CD4-positive, alpha-beta T cell treated with Interleukin-6 for 4 hours (primary cell): ENCODE results near the gene NR6A1.
"Not testable (repeated sequence)": the region's sequence is repeated elsewhere in the genome, so short reads cannot be mapped to it uniquely, and the experiment has no call there.

ENCODE experiments used
- DNase-seq: peaks from one replicate; pipeline ENCODE4 v3.0.0-alpha.2; 2020; ENCODE audit warnings: mixed read lengths

NR6A1 gene

DNA sequence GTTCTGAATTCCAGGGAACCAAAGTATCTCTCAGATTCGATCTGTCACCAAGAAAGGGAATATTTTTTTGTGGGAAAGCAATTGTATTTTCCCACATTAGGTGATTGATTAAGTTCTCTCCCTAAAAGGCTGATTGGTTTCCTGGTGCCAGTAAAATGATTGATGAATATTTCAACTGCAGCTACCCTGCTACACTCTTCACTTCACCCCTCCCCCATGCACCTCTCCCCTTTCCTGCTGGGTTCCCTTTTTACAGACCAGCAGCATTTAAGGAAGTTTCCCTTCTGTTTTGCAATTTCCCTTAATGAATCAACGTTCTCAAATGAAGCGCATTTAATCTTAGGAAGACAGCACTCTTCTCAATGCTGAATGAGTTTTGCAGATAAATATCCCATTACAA lies 13.1 kb downstream of the NR6A1 start:
- DNase-seq = no peak

DNA sequence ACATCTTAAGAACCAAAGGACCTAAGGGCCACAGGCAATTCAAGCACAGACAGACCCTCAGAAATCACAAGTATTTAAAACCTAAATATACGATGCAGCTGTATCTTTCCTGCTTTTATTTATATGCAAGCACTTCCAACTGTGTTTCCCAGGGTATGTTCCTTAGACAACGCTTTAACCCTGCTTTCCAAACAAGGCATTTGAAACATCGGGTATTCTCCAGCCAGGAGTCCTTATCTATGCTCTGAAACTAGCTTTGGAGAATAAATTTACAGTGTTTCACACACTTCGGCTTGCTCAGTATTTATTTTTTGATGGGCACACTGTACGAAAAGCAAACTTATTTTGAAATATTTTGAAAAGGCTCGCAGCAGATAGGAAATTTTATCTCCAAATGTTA lies 13.5 kb downstream of the NR6A1 start:
- no peak for DNase-seq

DNA sequence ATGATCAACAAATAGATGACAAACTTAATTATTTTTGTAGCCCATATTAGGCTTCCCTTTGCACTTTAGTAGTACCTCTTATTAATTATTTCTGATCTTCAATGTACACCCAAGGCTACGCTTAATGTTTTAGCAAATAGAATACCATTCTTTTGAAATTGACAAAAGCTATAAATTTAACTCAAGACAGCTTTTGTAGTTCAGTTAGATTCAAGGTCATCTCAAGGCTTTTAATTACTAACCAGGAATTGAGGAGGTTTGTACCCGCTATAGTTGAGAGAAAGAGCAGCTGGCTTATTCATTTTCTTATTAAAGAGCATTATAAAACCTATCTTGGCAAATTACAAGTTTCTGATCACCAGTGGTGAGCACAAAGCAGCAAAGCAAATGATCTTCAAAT lies 15.1 kb downstream of the NR6A1 start:
- no peak for DNase-seq

DNA sequence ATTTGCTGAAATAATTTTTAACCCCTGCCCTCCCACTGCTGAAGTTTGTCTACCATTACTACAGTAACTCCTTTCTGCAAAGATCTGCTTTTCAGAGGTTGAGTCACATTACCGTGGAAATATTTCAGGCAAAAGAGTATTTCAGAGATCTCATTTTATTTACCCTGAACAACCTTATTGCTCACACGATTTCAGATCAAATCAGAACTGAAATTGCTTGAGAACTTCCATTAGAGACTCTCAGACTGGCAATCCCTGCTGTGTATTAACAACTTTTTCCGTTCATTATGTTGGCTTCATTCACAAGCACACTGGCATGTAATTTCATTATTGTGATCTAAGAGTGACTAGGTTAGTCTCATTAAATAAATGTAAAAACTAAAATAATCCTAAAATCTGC lies 16.1 kb downstream of the NR6A1 start:
- DNase-seq = no peak

DNA sequence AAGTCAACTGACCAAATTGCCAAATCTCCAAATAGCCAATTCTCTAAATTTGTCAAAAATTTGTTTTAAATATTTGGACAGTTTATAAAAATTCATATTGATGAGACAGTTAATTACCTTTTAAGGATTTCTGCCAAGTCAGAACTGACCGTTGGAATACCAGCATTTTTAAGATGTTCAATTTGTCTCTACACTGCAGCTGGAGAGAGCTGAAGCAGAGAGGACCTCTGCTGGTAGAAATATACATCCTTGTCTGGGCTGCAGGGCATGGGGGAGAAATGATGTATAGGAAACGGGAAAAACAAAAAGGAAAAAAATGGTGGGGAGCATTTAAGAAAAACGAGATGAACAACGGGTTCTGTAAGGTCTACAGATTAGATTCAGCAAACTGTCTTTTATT lies 16.8 kb downstream of the NR6A1 start:
- DNase-seq = no peak

DNA sequence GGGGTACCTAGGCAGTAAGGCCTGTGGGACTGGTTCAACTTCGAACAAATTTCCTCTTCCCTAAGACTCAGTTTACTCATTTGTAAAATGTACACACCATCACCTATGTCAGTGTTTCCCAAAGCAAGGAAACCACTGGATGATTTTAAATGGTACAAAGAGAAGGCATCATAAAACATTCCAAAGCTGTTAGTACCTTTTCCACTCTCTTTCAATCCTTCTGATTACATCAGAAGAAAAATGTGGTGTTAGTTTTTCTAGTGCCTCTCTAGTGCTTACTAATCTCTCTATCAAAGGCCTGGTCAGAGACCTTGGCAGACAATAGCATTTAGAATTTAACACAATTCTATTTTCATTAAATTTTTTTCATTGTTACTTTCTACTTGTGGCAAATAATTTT lies 18.1 kb downstream of the NR6A1 start:
- DNase-seq = no peak

DNA sequence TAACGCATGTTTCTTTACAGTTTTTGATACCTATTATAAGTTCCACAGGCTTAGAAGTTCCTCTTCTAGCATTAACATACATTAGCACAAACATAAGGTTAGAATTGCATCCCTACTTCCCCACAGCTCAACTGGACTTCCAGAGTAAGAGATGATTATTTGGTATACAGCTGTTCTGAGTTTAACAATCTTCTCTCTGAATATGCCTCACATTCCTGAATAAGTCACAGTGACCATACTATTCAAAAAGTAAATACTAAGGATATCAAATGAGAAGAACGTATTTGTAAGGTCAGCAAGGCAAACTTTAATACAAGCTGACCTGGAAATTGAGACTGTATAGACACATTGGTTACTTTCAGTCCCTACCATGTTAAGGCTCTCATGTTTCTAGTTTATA lies 21.3 kb downstream of the NR6A1 start:
- DNase-seq = no peak

DNA sequence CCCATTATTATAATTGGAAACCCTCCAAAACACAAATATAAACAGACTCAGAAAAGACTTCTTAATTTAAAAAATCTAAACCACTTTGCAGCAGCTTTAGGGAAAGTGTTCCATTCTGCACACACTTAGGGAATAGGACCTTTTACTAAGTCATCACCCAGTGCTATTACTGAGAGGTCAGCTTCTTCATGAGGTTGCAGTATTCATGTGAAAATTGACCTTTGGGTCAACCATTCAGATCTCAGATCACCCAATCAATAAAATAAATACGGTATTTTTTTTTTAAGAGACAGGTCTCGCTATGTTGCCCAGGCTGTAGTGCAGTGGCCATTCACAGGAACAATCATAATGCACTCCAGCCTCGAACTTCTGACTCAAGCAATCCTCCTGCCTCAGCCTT lies 21.8 kb downstream of the NR6A1 start:
- no peak for DNase-seq

DNA sequence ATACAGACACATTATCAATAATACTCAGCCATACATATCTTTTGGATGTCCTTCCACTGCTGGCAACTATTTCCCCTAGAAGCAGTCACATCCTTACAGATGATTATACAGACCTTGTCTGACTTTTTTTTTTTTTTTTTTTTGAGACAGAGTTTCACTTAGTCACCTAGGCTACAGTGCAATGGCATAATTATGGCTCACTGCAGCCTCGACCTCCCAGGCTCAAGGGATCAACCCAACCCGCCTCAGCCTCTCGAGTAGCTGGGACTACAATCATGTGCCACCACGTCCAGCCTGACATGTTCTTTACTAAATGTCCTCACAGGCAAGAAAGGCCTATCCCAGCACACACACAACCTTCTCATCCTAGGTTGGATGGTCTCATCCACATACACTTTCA lies 24.0 kb downstream of the NR6A1 start:
- no peak for DNase-seq

DNA sequence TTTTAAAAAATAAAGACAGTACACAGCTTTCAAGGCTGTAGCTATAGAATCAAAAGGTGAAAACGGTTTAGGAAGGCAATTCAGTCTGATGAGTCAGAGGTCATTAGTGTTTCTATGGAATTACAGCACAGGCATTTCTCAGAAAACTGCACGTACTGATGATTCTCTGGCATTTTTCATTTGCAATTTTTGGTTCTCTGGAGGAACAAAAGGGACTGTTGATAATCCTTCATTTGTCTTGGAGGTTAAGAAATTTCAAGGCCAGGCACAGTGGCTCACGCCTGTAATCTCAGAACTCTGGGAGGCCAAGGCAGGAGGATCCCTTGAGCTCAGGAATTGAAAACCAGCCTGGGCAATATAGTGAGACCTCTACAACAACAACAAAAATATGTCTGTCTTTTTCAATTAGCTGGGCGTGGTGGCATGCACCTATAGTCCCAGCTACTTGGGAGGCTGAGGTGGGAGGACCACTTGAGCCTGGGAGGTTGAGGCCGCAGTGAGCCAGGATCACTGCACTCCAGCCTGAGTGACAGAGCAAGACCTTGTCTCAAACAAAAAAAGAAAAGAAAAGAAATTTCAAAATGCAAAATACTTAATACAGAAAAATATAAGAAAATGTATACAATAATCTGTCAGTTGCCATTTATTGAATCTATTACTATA lies 27.3 kb downstream of the NR6A1 start:
- DNase-seq = no peak

DNA sequence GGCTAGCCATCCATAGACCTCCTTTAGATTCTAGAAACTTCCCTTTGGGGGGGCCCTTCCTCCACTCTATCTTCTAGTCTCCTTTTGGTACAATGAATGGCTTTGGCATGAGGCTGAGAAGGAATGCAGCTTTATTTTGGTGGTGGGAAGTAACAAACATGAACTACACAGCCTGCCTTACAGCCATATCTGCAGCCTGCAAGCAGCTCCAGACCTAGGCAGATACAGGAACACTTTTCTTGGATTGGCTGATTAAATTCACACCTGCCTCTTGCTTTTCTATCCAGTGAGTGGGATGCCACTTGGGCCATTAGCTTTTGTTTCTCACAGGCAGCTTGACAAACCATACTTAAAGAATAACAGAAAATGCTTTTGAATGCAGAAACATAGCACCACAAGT lies 28.2 kb downstream of the NR6A1 start:
- DNase-seq = no peak

DNA sequence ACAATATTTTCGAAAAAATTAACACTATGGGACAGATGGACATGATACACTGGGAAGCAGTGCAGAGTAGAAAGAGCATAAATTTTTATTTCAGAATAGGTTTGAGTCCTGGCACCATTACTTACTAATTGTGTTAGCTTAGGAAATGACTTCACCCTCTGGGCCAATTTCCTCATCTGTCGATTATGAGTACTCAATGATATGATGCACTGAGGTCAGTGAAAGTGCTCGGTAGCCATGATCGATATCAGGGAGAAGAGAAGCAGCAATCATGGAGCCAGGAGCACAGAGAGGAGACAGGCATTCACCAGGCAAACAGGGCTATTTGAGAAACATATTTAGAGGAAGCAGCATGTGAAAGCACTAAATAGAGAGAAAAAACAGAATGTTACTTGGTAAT lies 29.4 kb downstream of the NR6A1 start:
- DNase-seq = no peak

DNA sequence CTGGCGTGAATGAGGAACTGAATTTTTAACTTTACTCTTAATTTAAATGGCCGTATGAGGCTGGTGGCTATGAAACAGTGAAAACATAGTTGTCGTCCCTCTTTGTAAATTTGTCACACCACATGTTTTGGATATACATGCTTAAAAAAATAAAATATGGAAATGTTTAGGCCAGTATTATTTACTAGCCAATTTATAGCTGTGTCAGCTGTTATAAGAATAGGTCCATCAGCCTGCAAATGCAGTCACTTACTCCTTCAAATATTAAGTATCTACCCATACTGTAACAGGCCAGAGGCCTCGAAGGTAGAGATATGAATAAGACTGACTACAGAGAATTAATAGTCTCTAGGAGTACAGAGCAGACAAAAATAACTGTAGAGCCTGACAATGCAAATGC lies 30.0 kb downstream of the NR6A1 start:
- DNase-seq = no peak

DNA sequence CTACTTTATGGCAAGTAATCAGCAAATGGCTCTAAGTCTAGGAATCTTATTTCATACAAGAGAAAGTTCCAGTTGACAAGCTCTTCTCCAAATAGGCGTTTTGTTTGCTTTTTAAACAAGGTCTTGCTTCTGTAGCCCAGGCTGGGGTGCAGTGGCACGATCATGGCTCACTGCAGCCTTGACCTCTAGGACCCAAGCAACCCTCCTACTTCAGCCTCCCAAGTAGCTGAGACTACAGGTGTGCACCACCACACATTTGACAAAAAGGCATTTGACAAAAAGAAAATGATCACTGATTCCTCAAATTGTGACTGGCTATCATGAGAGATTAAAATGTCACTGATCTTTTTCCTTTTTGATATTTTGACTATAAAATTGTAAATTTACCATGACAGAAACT lies 31.8 kb downstream of the NR6A1 start:
- no peak for DNase-seq

DNA sequence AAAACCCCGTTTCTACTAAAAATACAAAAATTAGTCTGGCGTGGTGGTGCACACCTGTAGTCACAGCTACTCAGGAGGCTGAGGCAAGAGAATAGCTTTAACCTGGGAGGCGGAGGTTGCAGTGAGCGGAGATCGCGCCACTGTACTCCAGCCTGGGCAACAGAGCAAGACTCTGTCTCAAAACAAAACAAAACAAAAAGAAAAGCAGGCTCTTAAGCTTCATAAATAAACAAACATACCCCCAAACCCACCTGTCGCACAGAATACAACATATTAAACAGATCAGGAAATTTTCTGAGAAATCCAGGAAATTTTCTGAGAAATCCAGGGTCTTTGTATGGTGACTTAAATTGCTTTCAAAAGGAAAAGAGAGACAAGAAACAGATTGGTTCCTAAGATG lies 33.0 kb downstream of the NR6A1 start:
- DNase-seq = not testable (repeated sequence)

DNA sequence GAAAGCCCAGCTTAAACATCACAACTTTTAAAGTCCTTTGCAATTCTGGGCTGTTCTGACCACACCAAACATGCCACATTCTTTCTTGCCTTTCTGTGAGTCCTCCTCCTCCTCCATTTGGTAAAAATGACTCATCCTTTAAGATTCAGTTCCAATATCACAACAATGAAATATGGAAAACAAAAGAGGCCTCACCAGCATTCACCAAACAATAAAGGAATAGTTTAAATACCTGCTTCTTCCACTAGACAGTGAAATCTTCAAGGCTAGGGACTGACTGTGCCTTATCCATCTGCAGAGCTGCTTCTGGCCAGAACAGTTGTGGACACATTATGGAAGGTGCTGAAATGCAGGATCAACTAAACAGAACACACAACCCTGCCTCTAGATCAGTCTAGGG lies 36.0 kb downstream of the NR6A1 start:
- no peak for DNase-seq

DNA sequence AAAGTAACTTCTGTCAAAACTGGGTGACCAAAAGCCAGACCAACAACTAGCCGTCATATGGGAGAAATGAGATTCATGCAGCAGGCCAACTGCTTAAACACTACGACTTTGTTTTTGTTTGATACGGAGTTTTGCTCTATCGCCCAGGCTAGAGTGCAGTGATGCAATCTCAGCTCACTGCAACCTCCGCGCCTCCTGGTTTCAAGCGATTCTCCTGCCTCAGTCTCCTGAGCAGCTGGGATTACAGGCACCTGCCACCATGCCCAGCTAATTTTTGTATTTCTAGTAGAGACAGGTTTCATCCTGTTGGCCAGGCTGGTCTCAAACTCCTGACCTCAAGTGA lies 36.4 kb downstream of the NR6A1 start:
- not testable (repeated sequence) for DNase-seq

DNA sequence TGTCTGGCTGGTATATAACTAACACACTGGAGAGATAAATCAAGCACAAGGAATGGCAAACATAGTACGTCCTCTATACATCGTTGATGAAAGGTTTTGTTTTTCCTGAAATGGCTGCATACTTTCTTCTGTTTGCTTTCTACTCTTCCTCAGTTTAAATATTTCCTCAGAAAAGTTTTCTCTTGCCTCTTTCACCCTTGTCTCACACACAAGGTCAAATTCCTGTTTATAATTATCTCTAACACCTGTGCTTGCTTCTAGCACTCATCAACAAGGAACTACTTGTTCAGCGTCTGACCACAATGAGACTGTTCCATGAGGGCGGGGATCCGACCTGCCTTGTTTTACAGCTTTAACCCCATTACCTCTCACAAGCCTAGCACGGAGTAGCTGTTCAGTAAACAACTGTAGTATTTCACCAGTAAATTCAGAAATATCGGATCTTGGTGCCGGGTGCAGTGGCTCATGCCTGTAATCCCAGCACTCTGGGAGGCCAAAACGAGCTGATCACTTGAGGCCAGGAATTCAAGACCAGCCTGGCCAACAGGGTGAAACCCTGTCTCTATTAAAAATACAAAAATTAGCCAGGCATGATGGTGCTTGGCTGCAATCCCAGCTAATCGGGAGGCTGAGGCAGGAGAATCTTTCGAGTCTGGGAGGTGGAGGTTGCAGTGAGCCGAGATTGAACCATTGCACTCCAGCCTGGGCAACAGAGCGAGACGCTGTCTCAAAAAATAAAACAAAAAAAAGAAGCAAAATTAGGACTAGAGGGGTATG lies 37.0 kb downstream of the NR6A1 start:
- no peak for DNase-seq

DNA sequence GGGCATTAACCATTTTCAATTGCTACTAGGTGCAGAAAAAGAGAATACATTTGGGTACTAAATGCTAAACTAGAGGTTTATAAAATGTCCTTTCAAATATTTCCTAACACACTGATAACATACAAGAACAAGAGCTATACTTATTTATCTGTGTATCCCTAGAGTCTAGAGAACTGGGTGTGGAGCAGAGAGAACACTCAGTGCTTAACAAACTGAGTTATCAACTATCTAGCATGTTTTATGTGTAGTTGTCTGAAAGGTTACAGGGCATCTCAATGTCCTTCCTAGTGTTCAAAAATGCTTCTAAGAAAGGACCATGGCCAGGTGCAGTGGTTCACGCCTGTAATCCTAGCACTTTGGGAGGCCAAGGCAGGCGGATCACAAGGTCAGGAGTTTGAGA lies 40.3 kb downstream of the NR6A1 start:
- DNase-seq = no peak

DNA sequence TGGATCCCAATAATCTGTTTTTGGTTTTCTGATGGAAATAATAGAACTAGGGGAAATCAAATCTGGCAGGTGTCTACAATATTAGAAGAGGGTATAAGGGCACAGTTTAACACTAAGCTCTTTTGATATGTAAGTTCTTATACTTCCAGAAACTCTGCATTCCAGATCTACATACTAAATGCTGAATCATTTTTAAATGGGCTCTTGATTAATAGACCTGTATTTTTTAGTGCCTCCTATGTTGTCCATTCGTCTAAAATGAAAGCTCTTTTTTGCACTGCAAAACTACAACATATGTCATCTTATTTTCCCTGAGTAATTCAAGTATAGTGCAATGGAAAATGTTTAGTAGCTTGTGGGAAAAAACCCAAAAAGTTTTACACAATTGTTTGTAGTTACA lies 44.2 kb downstream of the NR6A1 start:
- DNase-seq = no peak

DNA sequence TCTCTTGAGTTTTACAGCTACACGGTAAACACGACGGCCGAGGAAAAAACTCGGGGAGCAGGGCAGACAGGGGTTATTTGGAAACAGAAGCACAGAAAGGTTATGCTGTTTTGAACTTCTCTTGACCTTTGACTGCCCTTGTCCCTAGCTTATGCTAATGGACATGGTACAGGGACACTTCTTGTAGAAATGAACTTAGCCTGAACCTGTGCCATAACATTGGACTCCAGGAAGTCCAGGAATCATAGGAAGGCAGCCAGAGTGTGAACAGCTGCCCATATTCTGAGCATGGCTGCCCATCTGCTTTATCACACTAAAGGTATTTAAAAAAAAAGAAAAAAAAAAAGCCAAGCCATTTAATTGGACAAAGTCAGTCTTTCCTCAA lies 46.1 kb downstream of the NR6A1 start:
- no peak for DNase-seq

DNA sequence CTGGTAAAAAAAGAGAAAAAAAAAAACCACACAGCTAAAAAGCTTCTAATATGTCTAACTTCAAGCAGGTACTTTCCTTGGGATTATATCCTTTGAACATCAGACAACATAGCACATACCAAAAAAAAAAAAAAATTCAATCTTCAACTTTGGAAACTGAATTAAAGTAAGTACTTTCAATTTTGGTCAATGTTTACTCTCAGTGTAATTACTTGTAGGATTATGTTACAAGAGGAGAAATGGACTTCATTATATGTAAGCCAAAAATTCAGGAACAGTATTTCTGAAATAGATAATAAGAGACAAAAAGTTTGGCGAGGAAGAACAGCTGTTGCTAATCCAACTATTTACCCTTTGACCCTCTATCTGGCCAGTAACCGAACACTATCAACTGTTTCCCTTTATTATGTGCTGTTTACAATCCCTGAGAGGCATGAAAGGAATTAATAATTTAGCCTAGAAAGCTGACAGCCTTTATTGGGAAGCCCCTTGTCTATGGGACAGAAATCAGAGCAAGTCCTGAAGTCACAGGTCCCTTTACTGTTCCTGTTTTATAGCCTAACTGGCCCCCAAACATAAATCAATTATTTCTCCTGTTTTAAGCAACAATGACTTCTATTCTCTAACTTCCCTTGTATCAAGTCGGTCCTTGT lies 46.6 kb downstream of the NR6A1 start:
- no peak for DNase-seq

DNA sequence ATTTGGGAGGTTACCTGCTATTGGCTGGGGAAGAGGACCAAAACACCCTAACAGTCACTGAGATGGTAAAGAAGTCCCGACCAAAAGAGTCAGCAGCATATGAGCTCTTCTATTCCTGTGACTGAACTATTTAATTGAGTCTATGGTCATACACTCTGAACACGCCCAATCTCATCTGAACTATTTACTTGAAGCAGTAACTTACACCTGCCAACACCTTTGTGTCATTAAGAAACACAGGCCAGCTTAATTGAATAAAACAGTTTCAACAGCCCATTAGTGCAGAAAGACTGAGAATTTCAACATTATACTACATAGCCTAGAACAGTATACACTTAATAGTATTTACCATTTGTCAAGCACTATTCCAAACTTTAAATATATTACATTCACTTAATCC lies 47.8 kb downstream of the NR6A1 start:
- no peak for DNase-seq

DNA sequence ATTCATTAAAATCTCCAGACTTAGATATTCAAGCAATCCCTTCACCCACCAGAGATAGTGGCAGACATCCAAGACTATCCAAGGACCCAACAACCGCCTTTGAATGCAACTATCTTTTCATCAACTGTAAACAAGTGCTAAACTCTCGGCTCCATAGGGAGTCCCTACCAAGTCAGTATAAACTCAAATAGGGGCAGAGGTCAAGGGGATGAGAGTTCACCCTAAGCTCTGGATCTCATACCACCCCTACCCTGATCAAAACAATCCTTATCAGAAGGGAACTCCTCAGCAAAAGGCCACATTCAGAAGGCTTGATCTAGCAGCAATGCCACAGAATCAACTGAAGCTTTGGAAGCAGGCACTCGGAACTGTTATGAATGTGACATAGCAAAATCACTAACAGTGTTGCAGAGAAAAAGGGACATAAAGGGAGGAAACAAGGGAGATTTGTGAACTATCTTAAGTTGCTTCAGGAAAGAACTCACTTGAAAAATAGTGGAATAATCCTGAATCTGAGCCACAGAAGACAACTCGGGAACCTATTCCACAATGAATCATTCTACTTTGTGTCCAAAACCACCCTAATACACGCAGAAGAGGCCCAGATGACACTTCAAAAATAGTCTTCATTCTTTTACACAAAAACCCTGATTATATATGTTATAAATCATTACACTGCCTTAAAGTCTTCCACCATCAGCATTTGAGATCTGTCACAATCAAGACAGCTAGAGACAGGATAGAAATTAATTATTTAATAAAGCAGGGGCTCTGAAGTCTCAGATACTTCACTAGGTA lies 49.8 kb downstream of the NR6A1 start:
- no peak for DNase-seq
